K562 (cell line): ENCODE measurements around the gene LASP1. TPM values are rescaled to one million over a fixed set of nuclear protein-coding genes. Genes with fewer than 3 reads are reported as not detected.

Source experiments
- CAMTA2 ChIP-seq: fragments of 250-450 bp; sonication (Bioruptor Pico); conservative IDR thresholded peaks from 2 replicates; pipeline ENCODE4 v1.5.1; 2022
- CCNT2 ChIP-seq: IDR thresholded peaks from 2 replicates; pipeline ENCODE4 v1.6.1; 2011; ENCODE audit warnings: borderline replicate concordance, low read depth, mild to moderate bottlenecking, moderate library complexity, mixed read lengths, low read length; ENCODE audit not compliant: insufficient read length; ENCODE audit errors: extremely low read depth
- CHD1 ChIP-seq: fragments of 200-600 bp; sonication (generic); IDR thresholded peaks from one replicate; pipeline ENCODE4 v1.6.1; 2012; ENCODE audit warnings: mild to moderate bottlenecking, moderate library complexity, low read length, inconsistent platforms
- CTBP1 ChIP-seq: fragments of 450-650 bp; IDR thresholded peaks from 2 replicates; pipeline ENCODE4 v1.6.1; 2016; ENCODE audit warnings: borderline replicate concordance
- DMBX1 ChIP-seq: fragments of 250-450 bp; sonication (Bioruptor Pico); IDR thresholded peaks from 2 replicates; pipeline ENCODE4 v1.8.0; 2022; ENCODE audit warnings: inconsistent platforms, mild to moderate bottlenecking, moderate library complexity, borderline replicate concordance
- HOXB6 ChIP-seq: fragments of 250-450 bp; sonication (Bioruptor Pico); IDR thresholded peaks from 2 replicates; pipeline ENCODE4 v1.5.1; 2022; ENCODE audit warnings: mild to moderate bottlenecking, borderline replicate concordance
- MIER1 ChIP-seq: fragments of 450-650 bp; IDR thresholded peaks from 2 replicates; pipeline ENCODE4 v1.6.1; 2016; ENCODE audit warnings: antibody characterized with exemption, mild to moderate bottlenecking, low read depth
- NR3C1 ChIP-seq: sonication (generic); formaldehyde crosslinking; IDR thresholded peaks from 2 replicates; pipeline ENCODE4 v1.8.1; 2022; ENCODE audit warnings: missing genetic modification reagents
- PHB ChIP-seq: fragments of 250-450 bp; sonication (Bioruptor Pico); IDR thresholded peaks from 2 replicates; pipeline ENCODE4 v1.5.0; 2021
- PHB2 ChIP-seq: fragments of 450-650 bp; IDR thresholded peaks from 2 replicates; pipeline ENCODE4 v1.6.1; 2017; ENCODE audit warnings: low read depth
- SOX6 ChIP-seq: fragments of 450-650 bp; IDR thresholded peaks from 2 replicates; pipeline ENCODE4 v1.6.1; 2014; ENCODE audit warnings: mild to moderate bottlenecking
- TFAM ChIP-seq: fragments of 250-450 bp; sonication (Bioruptor Pico); conservative IDR thresholded peaks from 2 replicates; pipeline ENCODE4 v1.5.0; 2021; ENCODE audit warnings: mild to moderate bottlenecking, moderate library complexity
- ZBED1 ChIP-seq: IDR thresholded peaks from 2 replicates; pipeline ENCODE4 v1.6.1; 2014
- ZNF274 ChIP-seq: IDR thresholded peaks from 2 replicates; pipeline ENCODE4 v1.6.1; 2011; ENCODE audit warnings: low read depth, mild to moderate bottlenecking, low read length, moderate library complexity, borderline replicate concordance
- ZNF830 ChIP-seq: fragments of 250-450 bp; sonication (Bioruptor Pico); IDR thresholded peaks from 2 replicates; pipeline ENCODE4 v1.5.0; 2021; ENCODE audit warnings: mild to moderate bottlenecking
- polyA plus RNA-seq, 8 experiments: library from polyadenylated mRNA; depleted of rRNA in 4 of 8; stranded (reverse) in 5 of 8; unstranded in 3 of 8; fragments of >200 nt; fragmentation: Nextera tagmentation in 2 of 8; fragmentation: Illumina TruSeq in 1 of 8; extraction: Ambion mirVana in 2 of 8; extraction: Trizol in 1 of 8; gene quantifications; 2 replicates each; pipeline versions ENCODE4 v1.2.1 to v1.2.3, GENCODE V29; 2011 to 2014; ENCODE audit warnings: inconsistent platforms in 1 of 8, missing spikeins in 1 of 8
- total RNA-seq, 7 experiments: library from RNA; depleted of rRNA in 6 of 7; stranded (reverse); fragments of >200 nt in 6 of 7; fragmentation: Illumina TruSeq in 2 of 7; extraction: Trizol in 2 of 7; gene quantifications; 2 replicates each; pipeline versions ENCODE4 v1.2.1 to v1.2.3, GENCODE V29; 2011 to 2021; ENCODE audit warnings: low replicate concordance in 1 of 7
- TF ChIP-seq, protein P1 (sequence below), 2 experiments: IDR thresholded peaks; 2 replicates each; pipeline ENCODE4 v1.6.1; 2011; ENCODE audit warnings: borderline replicate concordance in 1 of 2, control low read depth in 1 of 2, low read depth in 1 of 2, low read length in 1 of 2, mild to moderate bottlenecking in 1 of 2, mixed read lengths in 1 of 2, moderate library complexity in 1 of 2; ENCODE audit not compliant: insufficient read depth in 1 of 2, insufficient read length in 1 of 2, poor library complexity in 1 of 2, severe bottlenecking in 1 of 2; ENCODE audit errors: extremely low read depth in 1 of 2
- TF ChIP-seq, protein P2 (sequence below): fragments of 450-650 bp; IDR thresholded peaks from 2 replicates; pipeline ENCODE4 v1.6.1; 2017; ENCODE audit warnings: antibody characterized with exemption
- TF ChIP-seq, protein P3 (sequence below), 2 experiments: fragments of 200-800 bp in 1 of 2; sonication (Bioruptor generic) in 1 of 2; sonication (generic) in 1 of 2; formaldehyde crosslinking in 1 of 2; IDR thresholded peaks in 1 of 2; conservative IDR thresholded peaks in 1 of 2; 2 replicates each; pipeline versions ENCODE4 v1.5.0 to v1.6.1; 2016 to 2020; ENCODE audit warnings: missing compliant biosample characterization in 1 of 2, missing genetic modification characterization in 1 of 2, missing genetic modification reagents in 1 of 2
- TF ChIP-seq, protein P4 (sequence below): sonication (generic); formaldehyde crosslinking; IDR thresholded peaks from 2 replicates; pipeline ENCODE4 v1.8.1; 2023; ENCODE audit warnings: mild to moderate bottlenecking, missing genetic modification reagents

The LASP1 gene
- total and polyA plus RNA-seq, 9 of the 15 experiments (the other 6 are each of a cell fraction or from before 2014, with no cell fraction given), result 23.0 to 125 (median 55.3) TPM

DNA sequence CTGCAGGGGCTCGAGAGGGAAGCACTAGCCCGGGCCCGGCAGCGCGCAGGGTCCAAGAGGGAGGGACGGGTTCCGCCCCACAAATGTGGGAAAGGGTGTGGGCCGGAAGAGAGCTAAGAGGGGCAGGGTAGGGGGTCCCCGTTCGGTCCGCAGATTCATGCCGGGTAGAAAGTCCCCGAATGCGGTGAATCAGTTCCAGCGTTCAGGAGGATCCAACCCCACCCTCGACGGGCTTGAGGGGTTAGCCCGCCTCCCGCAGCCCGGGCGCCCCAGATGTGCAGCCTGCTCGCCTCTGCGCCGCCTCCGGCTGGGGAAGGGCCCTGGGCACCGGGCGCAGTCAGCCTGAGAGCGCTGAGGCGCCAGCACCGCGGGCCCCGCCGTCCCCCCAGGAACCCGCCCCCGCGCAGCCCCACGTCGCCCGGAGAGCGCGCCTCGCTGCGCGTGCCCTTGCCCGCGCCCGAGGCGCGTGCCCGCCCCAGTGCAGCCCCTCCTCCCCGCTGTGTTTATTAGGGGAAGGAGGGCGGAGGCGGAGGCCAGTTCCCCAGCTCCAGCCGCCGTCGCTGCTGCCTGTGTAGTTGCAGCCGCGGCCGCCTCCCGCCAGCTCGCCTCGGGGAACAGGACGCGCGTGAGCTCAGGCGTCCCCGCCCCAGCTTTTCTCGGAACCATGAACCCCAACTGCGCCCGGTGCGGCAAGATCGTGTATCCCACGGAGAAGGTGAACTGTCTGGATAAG, at the start of gene LASP1 (continued):
- TF ChIP-seq, protein P1, sequence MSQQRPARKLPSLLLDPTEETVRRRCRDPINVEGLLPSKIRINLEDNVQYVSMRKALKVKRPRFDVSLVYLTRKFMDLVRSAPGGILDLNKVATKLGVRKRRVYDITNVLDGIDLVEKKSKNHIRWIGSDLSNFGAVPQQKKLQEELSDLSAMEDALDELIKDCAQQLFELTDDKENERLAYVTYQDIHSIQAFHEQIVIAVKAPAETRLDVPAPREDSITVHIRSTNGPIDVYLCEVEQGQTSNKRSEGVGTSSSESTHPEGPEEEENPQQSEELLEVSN (IDR thresholded peaks at IDR 0.05; ENCODE audit: borderline replicate concordance in 1 of 2, extremely low read depth in 1 of 2, insufficient read depth in 1 of 2, insufficient read length in 1 of 2, low read depth in 1 of 2, low read length in 1 of 2, poor library complexity in 1 of 2, severe bottlenecking in 1 of 2), result no peak
- TF ChIP-seq SOX6 (peak; percentile 28; the same call in 1 of the 2 replicates), CAMTA2 (CRISPR knock-in tag) (no peak), ZNF274 (no peak), PHB2 (no peak), PHB (CRISPR knock-in tag) (0 out of 2 replicates have a peak, but pooled peaks have one; percentile 77), ZNF830 (CRISPR knock-in tag) (0 out of 2 replicates have a peak, but pooled peaks have one; percentile 48), CTBP1 (peak; percentile 73), ZBED1 (no peak), HOXB6 (CRISPR knock-in tag) (no peak), MIER1 (no peak), CHD1 (peak; percentile 81), DMBX1 (CRISPR knock-in tag) (peak; percentile 81; the same call in 1 of the 2 replicates), CCNT2 (peak; percentile 81), NR3C1 (CRISPR knock-in tag) (no peak), TFAM (CRISPR knock-in tag) (no peak)
- TF ChIP-seq, protein P2, sequence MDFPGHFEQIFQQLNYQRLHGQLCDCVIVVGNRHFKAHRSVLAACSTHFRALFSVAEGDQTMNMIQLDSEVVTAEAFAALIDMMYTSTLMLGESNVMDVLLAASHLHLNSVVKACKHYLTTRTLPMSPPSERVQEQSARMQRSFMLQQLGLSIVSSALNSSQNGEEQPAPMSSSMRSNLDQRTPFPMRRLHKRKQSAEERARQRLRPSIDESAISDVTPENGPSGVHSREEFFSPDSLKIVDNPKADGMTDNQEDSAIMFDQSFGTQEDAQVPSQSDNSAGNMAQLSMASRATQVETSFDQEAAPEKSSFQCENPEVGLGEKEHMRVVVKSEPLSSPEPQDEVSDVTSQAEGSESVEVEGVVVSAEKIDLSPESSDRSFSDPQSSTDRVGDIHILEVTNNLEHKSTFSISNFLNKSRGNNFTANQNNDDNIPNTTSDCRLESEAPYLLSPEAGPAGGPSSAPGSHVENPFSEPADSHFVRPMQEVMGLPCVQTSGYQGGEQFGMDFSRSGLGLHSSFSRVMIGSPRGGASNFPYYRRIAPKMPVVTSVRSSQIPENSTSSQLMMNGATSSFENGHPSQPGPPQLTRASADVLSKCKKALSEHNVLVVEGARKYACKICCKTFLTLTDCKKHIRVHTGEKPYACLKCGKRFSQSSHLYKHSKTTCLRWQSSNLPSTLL, result peak; percentile 91
- TF ChIP-seq, protein P3, sequence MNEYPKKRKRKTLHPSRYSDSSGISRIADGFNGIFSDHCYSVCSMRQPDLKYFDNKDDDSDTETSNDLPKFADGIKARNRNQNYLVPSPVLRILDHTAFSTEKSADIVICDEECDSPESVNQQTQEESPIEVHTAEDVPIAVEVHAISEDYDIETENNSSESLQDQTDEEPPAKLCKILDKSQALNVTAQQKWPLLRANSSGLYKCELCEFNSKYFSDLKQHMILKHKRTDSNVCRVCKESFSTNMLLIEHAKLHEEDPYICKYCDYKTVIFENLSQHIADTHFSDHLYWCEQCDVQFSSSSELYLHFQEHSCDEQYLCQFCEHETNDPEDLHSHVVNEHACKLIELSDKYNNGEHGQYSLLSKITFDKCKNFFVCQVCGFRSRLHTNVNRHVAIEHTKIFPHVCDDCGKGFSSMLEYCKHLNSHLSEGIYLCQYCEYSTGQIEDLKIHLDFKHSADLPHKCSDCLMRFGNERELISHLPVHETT (CRISPR knock-in tag; conservative IDR thresholded peaks at IDR 0.05 in 1 of 2, IDR thresholded peaks at IDR 0.05 in 1 of 2), result peak in 1 of 2 experiments; percentile 84; a peak in 2 of 4 replicates
- TF ChIP-seq, protein P4, sequence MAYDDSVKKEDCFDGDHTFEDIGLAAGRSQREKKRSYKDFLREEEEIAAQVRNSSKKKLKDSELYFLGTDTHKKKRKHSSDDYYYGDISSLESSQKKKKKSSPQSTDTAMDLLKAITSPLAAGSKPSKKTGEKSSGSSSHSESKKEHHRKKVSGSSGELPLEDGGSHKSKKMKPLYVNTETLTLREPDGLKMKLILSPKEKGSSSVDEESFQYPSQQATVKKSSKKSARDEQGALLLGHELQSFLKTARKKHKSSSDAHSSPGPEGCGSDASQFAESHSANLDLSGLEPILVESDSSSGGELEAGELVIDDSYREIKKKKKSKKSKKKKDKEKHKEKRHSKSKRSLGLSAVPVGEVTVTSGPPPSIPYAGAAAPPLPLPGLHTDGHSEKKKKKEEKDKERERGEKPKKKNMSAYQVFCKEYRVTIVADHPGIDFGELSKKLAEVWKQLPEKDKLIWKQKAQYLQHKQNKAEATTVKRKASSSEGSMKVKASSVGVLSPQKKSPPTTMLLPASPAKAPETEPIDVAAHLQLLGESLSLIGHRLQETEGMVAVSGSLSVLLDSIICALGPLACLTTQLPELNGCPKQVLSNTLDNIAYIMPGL (CRISPR knock-in tag), result no peak; the same call in 1 of the 2 replicates
